Cerebellar cortex (tissue), 1 donor: ENCODE data around the gene ADGRG2.
"Not testable (repeated sequence)": the region's sequence is repeated elsewhere in the genome, so short reads cannot be mapped to it uniquely, and the experiment has no call there.

Experiments used
- DNase-seq: peaks from one replicate; pipeline ENCODE4 v3.0.0-alpha.2; 2015; ENCODE audit warnings: low spot score

ADGRG2 gene

DNA sequence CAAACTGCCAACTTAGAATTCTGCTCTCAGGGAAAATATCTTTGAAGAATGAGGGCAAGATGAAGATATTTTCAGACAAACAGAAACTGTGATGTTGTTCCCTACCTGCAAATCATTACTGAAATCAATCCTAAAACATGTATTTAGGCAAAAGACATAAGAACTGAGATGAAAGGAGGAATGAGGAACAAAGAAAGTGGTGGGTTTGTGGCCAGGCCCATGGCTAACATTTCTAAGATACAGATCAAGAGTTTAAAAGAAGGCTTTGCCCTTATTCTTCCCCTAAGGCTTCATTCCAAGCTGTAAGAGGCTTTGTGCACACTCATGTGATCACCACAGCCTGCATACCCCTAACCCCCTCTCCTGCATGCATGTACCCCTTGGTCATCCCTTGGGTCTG, 46.5 kb downstream of the ADGRG2 start:
- no peak for DNase-seq

DNA sequence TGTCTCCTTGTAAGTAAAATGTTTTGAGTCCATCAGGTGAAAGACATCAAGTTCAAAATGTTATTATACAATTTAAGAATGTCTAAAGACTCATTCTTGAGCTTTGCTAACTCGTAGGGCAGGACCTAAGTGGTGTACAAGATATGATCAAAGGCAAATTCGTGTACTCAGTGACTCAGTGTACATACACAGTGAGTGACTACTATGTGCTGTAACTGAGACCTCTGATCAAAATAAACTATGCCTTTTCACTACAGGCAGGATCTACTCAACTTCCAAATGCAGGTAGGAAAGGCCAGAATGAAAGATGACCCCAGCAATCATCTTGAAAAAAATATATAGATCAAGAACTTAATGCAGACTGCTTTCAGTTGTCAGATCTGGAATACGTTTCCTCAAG, 49.9 kb downstream of the ADGRG2 start:
- no peak for DNase-seq

DNA sequence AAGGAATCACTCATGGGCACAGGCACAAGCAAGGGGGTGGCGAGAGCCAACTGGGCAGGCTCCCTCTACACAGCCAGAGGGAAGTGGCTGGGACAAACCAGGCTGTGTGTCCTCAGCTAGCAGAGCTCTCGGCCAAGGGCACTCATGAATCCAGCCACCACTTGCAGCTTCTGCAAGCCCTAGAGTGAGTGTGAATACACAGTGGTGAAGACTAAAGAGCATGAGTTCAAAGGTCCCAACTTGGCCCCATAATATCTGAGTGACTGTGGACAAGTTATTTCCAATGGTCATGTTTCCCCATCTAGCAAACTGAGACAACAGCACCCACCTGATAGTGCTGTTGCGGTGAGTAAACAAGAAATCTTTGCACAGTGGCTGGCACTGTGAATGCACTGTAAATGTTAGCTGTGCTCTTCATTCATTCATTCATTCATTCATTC, 51.7 kb downstream of the ADGRG2 start:
- DNase-seq, result no peak

DNA sequence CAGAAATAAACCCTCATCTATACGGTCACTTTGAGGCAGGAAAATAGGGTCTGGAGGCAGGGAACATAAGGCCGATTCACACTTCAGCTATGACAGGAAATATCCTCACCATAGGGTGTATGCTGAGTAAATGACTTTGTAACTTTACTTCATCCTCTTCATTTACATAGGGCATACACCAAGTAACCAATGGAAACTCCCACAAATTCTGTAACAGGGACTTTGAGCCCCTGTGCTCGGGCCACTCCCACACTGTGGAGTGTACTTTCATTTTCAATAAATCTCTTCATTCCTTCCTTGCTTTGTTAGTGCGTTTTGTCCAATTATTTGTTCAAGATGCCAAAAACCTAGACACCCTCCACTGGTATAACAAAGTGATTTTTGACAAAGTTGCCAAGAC, 55.3 kb downstream of the ADGRG2 start:
- not testable (repeated sequence) for DNase-seq

DNA sequence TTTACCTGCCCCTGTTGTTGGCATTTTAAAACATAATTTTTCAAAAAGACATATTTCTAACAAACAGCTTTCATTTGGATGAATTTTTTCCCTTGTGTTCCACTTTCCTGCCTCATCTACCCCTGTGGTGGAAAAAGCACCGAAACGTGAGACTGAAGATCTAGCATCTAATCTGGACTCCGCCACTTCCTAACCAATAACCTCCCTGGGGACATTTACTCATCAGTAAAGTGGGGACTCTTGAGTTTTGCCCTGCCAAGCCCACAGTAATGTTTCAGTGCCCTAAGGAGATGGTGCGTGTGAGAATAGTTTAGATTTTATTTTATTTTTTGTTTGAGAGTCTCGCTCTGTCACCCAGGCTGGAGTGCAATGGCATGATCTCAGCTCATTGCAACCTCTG, 56.7 kb downstream of the ADGRG2 start:
- DNase-seq, result no peak

DNA sequence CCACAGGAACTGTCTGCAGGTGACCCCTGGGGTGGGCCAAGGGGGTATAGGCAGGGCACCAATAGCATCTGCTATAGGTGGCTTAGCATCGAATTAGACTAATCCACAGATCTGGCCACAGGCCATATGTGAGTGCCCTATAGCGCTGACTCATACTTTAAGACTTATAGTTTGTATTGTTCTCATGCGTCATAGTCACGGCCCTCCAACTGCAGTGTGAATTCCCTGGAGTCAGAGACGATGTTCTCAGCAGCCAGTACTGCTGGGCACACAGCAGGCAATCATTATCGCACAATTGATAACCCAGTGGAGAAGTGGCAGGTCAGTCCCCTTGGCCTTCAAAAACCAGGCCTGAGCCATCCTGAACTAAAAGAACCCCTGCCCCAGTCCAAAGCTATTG, 58.1 kb downstream of the ADGRG2 start:
- DNase-seq, result no peak

DNA sequence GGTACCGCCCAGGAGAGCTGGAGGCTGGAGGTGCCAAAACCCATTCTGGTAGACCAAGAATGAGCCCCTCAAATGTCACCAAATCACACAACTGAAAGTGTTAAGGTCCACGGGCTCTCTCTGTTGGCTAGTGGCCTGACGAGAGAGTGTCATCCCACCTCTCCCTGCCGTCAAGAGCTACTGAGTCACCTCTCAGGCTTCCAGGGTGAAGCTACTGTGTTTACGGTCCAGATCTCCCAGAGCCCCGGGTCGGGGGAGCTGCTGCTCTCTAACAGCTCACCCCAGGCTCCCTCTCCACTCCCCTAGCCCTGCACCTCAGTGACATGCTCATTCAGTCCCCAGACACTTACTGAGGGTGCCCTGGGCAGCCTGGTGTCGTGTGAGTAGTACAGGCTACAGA, 59.2 kb downstream of the ADGRG2 start:
- no peak for DNase-seq

DNA sequence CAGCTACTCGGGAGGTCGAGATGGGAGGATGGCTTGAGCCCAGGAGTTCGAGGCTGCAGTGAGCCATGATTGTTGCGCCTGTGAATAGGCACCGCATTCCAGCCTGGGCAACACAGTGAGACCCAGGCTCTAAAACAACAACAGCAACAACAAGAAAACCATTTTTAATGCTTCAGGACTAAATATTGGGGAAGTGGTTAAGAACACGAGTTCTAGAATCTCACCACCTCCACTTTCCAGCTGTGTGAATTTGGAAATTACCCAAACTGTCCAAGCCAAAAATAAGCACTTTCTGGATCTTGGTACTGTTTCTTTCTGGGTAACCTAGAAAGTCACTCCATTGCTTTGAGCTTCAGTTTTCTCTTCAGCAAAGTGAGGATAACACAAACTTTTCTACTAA, 63.2 kb downstream of the ADGRG2 start:
- DNase-seq, result no peak

DNA sequence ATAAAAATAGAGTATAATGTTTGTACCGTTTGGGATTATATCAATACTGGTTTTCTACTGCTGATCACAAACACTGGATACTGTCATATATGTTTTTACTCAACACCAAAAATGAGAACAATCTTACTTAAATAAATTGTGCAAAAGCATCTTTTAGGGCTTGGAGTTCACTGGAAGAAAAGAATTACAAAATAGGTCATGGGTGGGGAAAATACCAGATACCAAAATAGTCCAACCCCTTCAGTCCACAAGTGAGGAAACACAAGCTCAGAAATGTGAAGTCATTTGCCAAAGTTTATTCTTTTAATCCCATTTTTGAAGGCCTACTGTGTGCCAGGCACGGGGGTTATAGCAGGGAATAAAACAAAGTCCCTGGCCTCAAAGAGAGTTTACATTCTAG, 64.4 kb downstream of the ADGRG2 start:
- DNase-seq, result no peak

DNA sequence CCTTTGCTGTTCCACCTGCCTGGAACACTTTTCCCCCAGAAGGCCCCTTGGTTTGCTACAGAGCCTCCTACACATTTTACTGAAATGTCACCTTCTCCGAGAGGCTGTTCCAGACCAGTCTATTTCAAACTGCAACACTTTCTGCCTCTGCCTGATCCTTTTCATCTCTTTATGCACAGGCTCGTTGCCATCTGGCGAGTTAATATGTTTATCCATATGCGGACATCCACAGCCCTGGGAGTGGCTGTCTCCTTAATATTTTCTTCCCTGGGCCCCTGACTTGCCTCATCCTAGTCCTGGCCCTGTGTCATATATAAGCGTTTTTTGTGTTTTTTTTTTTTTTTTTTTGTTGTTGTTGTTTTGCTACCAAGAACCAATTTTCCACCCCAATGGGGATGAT, 73.2 kb downstream of the ADGRG2 start:
- DNase-seq, result no peak

DNA sequence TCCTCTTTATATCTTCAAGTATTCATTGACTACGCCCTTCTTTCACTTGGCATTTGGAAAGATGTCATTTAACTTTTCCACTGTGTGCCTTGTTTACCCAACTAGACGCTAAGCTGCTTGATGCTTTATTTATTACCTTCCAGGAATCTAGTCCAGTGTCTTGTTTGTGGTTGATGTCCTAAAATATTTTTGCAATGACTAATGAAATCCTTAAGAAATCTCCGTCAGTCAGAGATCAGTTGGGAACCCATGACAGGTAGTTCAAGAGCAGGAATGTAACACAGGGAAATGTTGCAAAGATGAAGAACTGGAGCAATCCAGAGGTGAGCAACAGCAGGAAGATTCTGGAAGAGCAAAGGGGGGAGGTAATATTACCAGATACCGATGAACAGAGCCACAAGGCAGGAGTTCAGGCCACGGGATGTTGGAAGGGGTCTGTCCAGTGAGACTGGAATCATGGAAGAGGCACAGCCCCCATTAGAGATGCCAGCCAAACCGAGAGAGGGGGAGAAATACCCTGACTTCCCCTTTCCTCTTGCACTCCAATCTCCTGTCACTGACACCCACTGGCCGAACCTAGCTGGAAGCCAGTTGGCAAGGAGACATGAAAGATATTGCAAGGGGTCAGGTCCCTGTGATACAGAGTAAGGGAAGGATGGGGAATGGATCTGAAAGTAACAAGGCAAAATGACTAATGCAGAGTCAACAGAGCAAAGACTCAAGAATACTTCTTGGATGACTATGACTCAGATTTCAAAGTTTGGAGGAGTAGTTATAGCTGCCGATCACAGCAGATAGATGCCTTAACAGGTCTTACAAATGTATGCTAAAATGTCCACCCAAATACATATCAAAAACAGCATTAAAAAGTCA, 75.7 kb downstream of the ADGRG2 start:
- DNase-seq, result no peak

DNA sequence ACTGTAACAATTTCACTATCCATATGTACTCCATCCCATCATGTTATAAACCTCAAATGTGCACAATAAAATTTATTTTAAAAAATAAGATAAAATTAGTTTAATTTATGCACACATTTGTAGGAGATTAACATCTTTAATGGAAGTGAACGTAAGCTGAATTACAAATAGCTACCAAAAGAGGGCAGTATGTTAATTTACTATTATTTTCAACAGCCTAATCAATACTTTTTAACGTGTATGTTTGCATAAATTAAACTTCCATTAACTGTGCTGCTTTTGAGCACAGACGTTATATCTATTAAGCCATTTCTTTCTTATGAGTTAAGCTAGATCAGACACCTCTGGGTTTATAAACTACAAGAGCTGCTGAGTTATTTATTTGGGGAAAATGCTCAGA, 81.9 kb downstream of the ADGRG2 start:
- DNase-seq, result no peak

DNA sequence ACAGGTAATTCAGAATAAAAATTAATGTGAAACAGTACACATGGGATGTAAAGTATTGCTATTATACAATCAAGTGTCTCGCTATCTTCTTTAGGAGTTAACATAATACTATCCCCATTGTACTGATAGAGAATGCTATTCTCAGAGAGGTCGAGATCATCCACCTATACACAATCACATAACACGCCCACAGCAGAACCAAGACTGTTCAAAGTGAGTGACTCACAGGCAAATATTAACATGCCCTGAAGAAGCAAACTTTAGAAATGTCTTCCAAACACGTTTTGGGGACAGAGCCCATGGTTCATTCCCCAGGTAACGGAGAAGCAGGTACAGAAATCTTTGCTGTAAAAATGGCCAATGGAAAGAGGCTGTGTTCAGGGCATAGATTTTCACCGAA, 88.2 kb downstream of the ADGRG2 start:
- DNase-seq, result no peak

DNA sequence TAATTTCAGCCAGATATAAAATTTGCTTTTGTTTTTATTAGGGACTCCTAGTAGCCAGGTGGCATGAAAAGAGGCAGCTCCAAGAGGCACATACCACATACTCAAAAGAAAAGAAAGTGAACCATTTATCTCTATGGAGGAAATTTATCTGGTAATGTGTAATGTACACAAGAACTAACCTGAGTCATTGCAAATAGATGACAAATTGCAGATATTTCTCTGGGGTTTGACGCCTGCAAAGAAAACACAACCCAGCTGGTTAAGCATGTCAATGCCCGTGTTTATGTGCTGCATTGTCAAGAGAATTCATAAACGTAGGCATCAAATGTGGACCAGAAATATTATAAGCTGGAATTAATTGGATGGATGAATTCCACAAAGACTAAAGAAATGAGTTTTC, 91.5 kb downstream of the ADGRG2 start:
- DNase-seq, result no peak

DNA sequence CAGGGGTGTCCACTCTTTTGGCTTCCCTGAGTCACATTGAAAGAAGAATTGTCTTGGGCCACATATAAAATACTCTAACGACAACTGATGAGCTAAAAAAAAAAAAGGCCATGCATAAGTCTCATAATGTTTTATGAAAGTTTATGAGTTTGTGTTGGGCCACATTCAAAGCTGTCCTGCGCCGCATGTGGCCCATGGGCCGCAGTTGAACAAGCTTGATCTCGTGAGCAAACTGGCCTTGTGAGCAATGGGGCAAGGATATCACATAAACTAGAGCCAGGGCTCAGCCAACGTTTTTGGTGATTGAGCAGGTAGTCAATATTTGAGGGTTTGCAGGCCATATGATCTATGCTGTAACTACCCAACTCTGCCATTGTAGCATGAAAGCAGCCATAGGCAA, 93.7 kb downstream of the ADGRG2 start:
- DNase-seq, result no peak

DNA sequence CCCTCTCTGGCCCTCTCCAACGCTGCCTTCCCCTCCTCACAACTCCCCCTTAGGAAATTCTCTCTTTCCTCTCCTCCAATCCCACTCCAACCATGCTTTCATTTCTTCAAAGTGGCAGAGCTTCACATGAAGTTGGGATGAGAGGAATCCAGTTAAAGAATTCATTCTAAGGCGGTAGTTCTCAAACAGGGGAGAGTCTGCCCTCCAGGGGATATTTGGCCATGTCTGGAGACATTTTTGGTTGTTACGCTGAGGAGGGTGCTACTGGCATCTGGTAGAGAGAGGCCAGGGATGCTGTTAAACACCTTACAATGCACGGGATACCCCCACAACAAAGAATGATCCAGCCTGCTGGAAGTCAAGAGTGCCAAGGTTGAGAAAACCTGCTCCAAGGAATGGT, 97.9 kb downstream of the ADGRG2 start:
- DNase-seq, result no peak

DNA sequence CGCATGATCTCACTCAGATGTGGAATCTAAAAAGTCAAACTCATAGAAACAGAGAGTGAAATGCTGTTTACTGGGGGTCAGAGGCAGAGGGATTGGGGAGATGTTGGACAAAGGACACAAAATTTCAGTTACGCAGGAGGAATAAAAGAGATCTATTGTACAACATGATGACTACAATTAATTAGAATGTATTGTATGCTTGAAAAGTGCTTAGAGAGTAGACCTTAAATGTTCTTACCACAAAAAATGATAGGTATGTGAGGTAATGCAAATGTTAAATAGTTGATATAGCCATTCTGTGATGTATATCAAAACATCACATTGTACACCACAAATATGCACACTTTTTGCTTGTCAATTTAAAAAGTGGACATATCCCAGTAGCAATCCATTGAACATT, 102.3 kb downstream of the ADGRG2 start:
- no peak for DNase-seq

DNA sequence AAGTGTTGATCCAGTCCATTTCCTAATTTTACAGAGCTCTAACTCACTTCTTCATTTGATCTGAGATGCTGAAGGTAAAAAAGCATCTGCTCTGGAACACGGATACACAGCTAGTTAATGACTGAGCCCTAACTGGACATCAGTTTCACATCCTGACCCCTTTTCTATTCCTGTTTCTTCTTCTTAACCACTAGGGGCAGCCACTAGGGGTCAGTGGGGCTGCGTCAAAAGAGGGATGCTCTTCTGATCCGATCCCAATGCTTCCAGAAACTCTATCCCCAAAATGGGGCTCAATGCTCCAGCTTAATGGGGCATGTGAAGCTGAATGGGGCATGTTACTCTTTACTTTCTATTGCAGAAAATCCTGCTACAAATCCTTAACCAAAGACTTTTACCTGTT, 105.0 kb downstream of the ADGRG2 start:
- DNase-seq, result peak; percentile 8

DNA sequence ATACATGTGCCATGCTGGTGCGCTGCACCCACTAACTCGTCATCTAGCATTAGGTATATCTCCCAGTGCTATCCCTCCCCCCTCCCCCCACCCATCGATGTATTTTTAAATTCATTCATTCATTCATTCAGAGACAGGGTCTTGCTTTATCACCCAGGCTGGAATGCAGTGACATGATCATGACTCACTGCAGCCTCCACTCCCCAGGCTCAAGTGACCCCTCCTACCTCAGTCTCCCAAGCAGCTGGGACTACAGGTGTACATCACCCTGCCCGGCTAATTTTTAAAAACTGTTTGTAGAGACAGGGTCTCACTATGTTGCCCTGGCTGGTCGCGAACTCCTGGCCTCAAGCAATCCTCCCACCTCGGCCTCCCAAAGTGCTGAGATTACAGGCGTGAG, 105.7 kb downstream of the ADGRG2 start:
- DNase-seq, result not testable (repeated sequence)

DNA sequence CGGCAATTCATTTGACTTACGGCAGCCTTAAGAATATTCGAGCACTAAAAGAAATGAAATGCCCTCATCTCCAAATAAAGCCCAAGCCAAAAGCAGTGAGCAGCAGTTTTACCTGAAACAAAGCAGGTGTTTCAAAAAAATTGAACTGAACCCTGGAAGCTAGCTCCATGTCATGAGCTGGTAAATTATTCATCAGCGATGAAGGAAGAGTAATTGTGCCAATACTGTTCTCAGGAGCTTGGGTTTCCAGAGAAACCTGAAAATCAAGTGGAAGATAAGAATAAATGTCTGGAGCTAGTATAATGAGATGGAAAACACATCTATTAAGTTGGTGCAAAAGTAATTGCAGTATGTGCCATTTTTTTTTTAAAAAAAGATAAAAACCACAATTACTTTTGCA, 114.4 kb downstream of the ADGRG2 start:
- no peak for DNase-seq

DNA sequence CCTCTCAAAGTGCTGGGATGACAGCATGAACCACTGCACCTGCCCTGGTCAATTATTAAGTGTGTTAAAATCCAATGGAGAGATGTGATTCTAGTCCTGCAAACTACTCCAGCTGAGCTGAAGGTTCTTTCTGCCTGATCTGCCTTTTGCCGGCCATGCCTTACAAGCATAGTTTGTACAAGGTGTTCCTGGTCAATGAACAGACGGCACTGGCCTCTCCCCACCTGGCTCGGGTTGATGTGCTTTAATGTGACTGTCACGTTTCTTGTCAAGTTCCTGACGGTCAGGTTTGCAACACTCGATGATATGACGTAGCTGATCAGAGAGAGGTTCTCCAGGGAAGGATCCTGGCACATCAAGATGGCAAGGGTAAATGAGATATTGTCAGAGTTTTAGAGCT, 115.3 kb downstream of the ADGRG2 start:
- DNase-seq, result no peak

DNA sequence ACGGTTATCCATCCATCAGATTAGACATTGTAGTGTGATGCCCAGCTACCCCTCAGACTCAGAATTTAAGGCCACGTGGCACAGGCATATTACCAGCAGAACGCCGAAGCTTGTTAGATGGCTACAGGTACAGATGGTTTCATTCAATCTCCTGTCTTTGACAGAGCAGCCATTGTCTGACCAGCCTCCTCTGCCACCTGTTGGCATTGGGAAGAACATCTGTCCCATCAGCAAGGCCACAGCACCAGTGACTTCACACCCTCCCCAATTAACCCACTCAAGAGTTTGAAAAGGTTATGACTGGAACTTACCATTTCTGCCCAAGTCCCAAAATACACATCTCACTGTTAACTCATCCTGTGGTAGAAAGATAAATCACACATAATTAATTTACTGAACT, 116.4 kb downstream of the ADGRG2 start:
- DNase-seq, result no peak

DNA sequence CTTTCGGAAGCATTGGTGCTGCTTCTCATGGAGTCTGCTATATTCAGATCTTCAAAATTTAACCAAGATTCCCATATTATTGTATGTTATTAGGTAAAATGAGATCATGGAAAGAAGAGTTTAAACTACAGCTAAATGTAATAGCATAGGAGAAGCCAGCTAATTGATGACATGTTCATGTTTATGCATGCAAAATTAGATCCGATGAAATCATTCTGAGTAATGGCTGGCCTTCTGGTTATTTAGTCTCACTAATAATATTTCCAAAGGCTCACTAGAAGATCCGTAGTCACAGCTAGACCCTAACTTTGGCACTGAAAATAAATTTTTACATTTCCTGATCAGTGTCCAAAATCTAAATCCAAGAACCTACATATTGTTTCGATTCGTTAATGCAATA, 118.5 kb downstream of the ADGRG2 start:
- no peak for DNase-seq

DNA sequence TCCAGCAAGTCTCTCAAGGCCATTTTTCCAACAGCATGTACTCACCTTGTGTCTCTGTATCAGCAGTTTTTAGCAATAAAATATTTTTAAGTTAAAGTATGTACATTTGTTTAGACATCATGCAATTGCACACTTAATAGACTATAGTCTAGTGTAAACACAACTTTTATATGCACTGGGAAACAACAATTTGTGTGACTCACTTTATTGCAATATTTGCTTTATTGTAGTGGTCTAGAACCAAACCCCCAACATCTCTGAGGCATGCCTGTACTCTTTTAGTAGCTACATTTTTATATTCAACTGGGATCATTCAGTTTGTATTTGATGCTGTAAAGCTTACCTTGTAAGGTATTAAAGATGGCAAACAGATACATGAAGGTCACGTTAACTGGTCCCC, 123.6 kb downstream of the ADGRG2 start:
- DNase-seq, result no peak
